Left lung (tissue), 10 donors: ENCODE data around the gene BDKRB2. TPM values are rescaled to one million over a fixed set of nuclear protein-coding genes. Genes with fewer than 3 reads are reported as not detected.

Experiments
- ATAC-seq: fragments of 200-7000 bp; cut with Tn5 transposase; one replicate; pipeline ENCODE4 v1.9.1; 2020; ENCODE audit warnings: moderate library complexity
- DNase-seq, 4 donors: peaks; one replicate each; pipeline ENCODE4 v3.0.0-alpha.2; 2013 to 2020
- H3K27ac ChIP-seq, 2 donors: fragments of 200-600 bp; sonication (generic) in 1 of 2; one replicate each; pipeline versions ENCODE4 v1.5.0 to v1.8.0; 2020 to 2021
- H3K27me3 ChIP-seq, 2 donors: fragments of 200-600 bp; sonication (generic) in 1 of 2; one replicate each; pipeline versions ENCODE4 v1.5.0 to v1.8.0; 2020 to 2021
- H3K36me3 ChIP-seq, 2 donors: fragments of 200-600 bp; sonication (generic) in 1 of 2; one replicate each; pipeline versions ENCODE4 v1.5.0 to v1.8.0; 2020 to 2021
- H3K4me1 ChIP-seq, 2 donors: fragments of 200-600 bp; one replicate each; pipeline ENCODE4 v1.8.0; 2021
- H3K4me3 ChIP-seq, 2 donors: fragments of 200-600 bp; sonication (generic) in 1 of 2; one replicate each; pipeline versions ENCODE4 v1.5.0 to v1.8.0; 2020 to 2021; ENCODE audit warnings: mild to moderate bottlenecking in 1 of 2
- H3K9me3 ChIP-seq, 2 donors: fragments of 200-600 bp; sonication (generic) in 1 of 2; one replicate each; pipeline versions ENCODE4 v1.5.0 to v1.8.0; 2020 to 2021
- CTCF ChIP-seq, 2 donors: fragments of 200-600 bp; sonication (generic) in 1 of 2; IDR thresholded peaks; one replicate each; pipeline versions ENCODE4 v1.5.0 to v1.8.0; 2021; ENCODE audit warnings: antibody characterized with exemption in 2 of 2
- intact Hi-C, 2 donors: fragments of 100-400 bp; cut with DNase I; formaldehyde crosslinking; loops; one replicate each; pipeline versions ENCODE4 v1.11.2 to v1.14.2; 2022
- polyA plus RNA-seq, 6 donors: library from polyadenylated mRNA; unstranded; fragments of 120-200 nt; gene quantifications; one replicate each; pipeline ENCODE4 v1.2.1, GENCODE V29; 2013; ENCODE audit not compliant: insufficient read length in 6 of 6
- total RNA-seq, 2 donors: library from RNA; stranded (reverse); fragmentation: NEBNext Ultra II Directional; extraction: Animal tissue kit (Norgen Biotek cat#: 25700); gene quantifications; one replicate each; pipeline ENCODE4 v1.2.1, GENCODE V29; 2021
- donor health status: DM: no; HTN: yes; CAD: no.
- donor health status: DM: no; HTN: no; CAD: no.

The BDKRB2 gene
- total and polyA plus RNA-seq, 8 donors: 0.80 to 1.9 (median 1.2) TPM

GRCh38 chr14:96225213-96225612, 20.6 kb downstream of the BDKRB2 start:
- intact Hi-C loops: no loop called here
- no peaks in the 10 kb centered on the region for H3K4me1 ChIP-seq
- no peak overlapping the region for H3K4me3 ChIP-seq
- no peak for TF ChIP-seq CTCF (IDR thresholded peaks at IDR 0.05)
- ATAC-seq: no peak
- H3K36me3 ChIP-seq: no peaks in the 10 kb centered on the region
- H3K27ac ChIP-seq: no peak overlapping the region
- H3K9me3 ChIP-seq: peaks cover 0 to 3% of the 10 kb centered on the region in 2 donors
- no peaks in the 10 kb centered on the region for H3K27me3 ChIP-seq
- DNase-seq: no peak

GRCh38 chr14:96225745-96226151, 21.1 kb downstream of the BDKRB2 start:
- H3K36me3 ChIP-seq: no peaks in the 10 kb centered on the region
- DNase-seq: no peak
- H3K4me1 ChIP-seq: no peaks in the 10 kb centered on the region
- H3K4me3 ChIP-seq: no peak overlapping the region
- intact Hi-C loops: no loop called here
- peaks cover 0 to 3% of the 10 kb centered on the region in 2 donors for H3K9me3 ChIP-seq
- peak; percentile 69 for ATAC-seq
- no peak overlapping the region for H3K27ac ChIP-seq
- no peaks in the 10 kb centered on the region for H3K27me3 ChIP-seq
- TF ChIP-seq CTCF (IDR thresholded peaks at IDR 0.05): no peak

DNA sequence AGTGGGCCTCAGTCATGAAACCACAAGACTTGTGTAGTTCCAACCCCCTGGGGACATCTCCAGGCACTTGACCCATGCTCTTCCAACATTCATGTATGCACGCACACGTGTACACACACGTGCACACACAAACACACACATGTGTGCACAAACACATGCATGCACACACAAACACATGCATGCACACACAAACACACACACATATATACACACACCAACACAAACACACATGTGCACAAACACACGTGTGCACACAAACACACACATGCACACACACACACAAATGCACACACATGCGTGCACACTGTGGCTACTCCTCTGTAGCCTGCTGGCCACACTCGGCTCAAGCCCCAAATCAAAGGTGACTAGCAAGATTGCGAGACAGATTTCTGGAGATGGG, 22.8 kb downstream of the BDKRB2 start:
- ATAC-seq: no peak
- H3K27ac ChIP-seq: no peak overlapping the region
- DNase-seq: no peak
- H3K9me3 ChIP-seq: peaks cover 0 to 3% of the 10 kb centered on the region in 2 donors
- no peak for TF ChIP-seq CTCF (IDR thresholded peaks at IDR 0.05)
- no peak overlapping the region for H3K4me3 ChIP-seq
- H3K27me3 ChIP-seq: no peaks in the 10 kb centered on the region
- no peaks in the 10 kb centered on the region for H3K36me3 ChIP-seq
- no peaks in the 10 kb centered on the region for H3K4me1 ChIP-seq
- intact Hi-C loops: no loop called here

DNA sequence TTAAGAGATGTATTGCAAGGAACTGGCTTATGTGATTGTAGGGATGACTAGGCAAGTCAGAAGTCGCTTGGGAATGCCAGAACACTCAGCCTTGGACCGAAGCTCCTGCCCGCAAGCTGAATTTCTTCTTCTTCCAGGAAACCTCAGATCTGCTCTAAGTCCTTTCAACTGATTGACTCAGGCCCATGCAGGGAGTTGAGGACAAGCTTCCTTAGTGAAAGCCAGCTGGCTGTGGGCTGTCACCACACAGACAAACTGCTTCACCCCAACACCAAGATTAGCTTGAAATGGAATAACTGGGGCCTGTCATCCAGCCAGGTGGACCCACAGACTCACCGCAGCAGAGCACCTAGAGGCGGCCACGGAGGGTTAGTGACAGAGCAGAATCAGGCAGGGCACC, 24.7 kb downstream of the BDKRB2 start:
- Histone ChIP-seq H3K36me3 (no peaks in the 10 kb centered on the region), H3K9me3 (peaks cover 0 to 3% of the 10 kb centered on the region in 2 donors), H3K4me1 (no peaks in the 10 kb centered on the region), H3K27me3 (no peaks in the 10 kb centered on the region), H3K27ac (no peak overlapping the region), H3K4me3 (no peak overlapping the region)
- DNase-seq (no peak), ATAC-seq (no peak)
- TF ChIP-seq CTCF (IDR thresholded peaks at IDR 0.05): no peak
- intact Hi-C loops: no loop called here

DNA sequence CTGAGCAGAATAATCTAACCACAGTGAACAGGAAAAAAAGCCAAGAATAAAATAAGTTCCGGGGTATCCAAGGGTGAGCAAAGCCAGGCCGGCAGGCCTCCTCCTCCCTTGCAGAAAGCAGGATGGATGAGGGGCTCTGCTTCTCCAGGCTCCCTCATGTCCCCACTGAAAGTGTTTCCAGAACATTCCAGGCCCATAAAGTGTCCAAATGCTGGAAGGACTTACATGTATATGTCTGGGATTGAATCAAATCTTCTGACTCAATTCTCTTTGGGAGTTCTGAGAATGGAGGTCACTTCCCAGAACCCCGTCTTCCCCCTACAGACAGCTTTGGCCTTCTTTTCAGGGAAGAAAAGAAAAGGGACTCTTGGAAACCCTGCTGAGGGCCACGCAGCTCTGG, 26.4 kb downstream of the BDKRB2 start:
- no peak overlapping the region for H3K4me3 ChIP-seq
- H3K9me3 ChIP-seq: peaks cover 0 to 3% of the 10 kb centered on the region in 2 donors
- ATAC-seq: no peak
- H3K4me1 ChIP-seq: no peaks in the 10 kb centered on the region
- DNase-seq: no peak
- H3K27ac ChIP-seq: no peak overlapping the region
- H3K36me3 ChIP-seq: no peaks in the 10 kb centered on the region
- no peak for TF ChIP-seq CTCF (IDR thresholded peaks at IDR 0.05)
- no peaks in the 10 kb centered on the region for H3K27me3 ChIP-seq
- intact Hi-C loops: no loop called here
